Neural cell (in vitro differentiated cells): ENCODE measurements around the gene TXNDC2. TPM values are rescaled to one million over a fixed set of nuclear protein-coding genes. Genes with fewer than 3 reads are reported as not detected.

Experiments
- H2AFZ ChIP-seq: fragments of 200-600, 300-800 bp; sonication (generic), shearing (Covaris generic); 2 replicates; pipeline ENCODE4 v1.6.0; 2014; ENCODE audit warnings: low read depth, mild to moderate bottlenecking, antibody characterized with exemption, low read length, moderate library complexity
- H3F3A ChIP-seq: fragments of 200-600 bp; shearing (Covaris generic); 2 replicates; pipeline ENCODE4 v1.6.1; 2016; ENCODE audit warnings: mild to moderate bottlenecking, moderate library complexity, mixed read lengths, antibody characterized with exemption, low read length; ENCODE audit not compliant: insufficient read depth, poor library complexity, severe bottlenecking
- H3K27ac ChIP-seq: fragments of 200-600, 300-800 bp; sonication (generic), shearing (Covaris generic); 2 replicates; pipeline ENCODE4 v1.5.1; 2014; ENCODE audit warnings: mild to moderate bottlenecking, low read length, moderate library complexity
- H3K27me3 ChIP-seq: fragments of 300-800, 200-600 bp; sonication (generic), shearing (Covaris generic); 2 replicates; pipeline ENCODE4 v1.6.0; 2014; ENCODE audit warnings: mild to moderate bottlenecking, low read depth, low read length, moderate library complexity; ENCODE audit not compliant: insufficient read depth
- H3K36me3 ChIP-seq: fragments of 300-800, 200-600 bp; sonication (generic), shearing (Covaris generic); 2 replicates; pipeline ENCODE4 v1.5.1; 2014; ENCODE audit warnings: mild to moderate bottlenecking, antibody characterized with exemption, low read length, moderate library complexity; ENCODE audit not compliant: insufficient read depth
- H3K4me2 ChIP-seq: fragments of 300-800, 200-600 bp; sonication (generic), shearing (Covaris generic); 2 replicates; pipeline ENCODE4 v1.6.0; 2014; ENCODE audit warnings: mild to moderate bottlenecking, low read length
- H3K4me3 ChIP-seq: fragments of 300-800, 200-600 bp; sonication (generic), shearing (Covaris generic); 2 replicates; pipeline ENCODE4 v1.5.1; 2014; ENCODE audit warnings: mild to moderate bottlenecking, low read length, moderate library complexity
- H3K79me2 ChIP-seq: fragments of 200-600 bp; shearing (Covaris generic); replicated peaks from 2 replicates; pipeline ENCODE4 v1.6.0; 2014; ENCODE audit warnings: mild to moderate bottlenecking, low read length, moderate library complexity; ENCODE audit not compliant: insufficient read depth
- H3K9ac ChIP-seq: fragments of 300-800, 200-600 bp; sonication (generic), shearing (Covaris generic); 2 replicates; pipeline ENCODE4 v1.6.1; 2016; ENCODE audit warnings: mild to moderate bottlenecking, low read length, mixed read lengths
- H3K9me2 ChIP-seq: fragments of 200-600 bp; shearing (Covaris generic); 2 replicates; pipeline ENCODE4 v1.6.1; 2016; ENCODE audit warnings: mild to moderate bottlenecking, low read length, mixed read lengths; ENCODE audit not compliant: insufficient read depth
- H3K9me3 ChIP-seq: fragments of 200-600, 300-800 bp; sonication (generic), shearing (Covaris generic); 2 replicates; pipeline ENCODE4 v1.6.1; 2016; ENCODE audit warnings: mild to moderate bottlenecking, mixed run types, low read length, moderate library complexity, mixed read lengths
- H4K20me1 ChIP-seq: fragments of 200-600 bp; shearing (Covaris generic); 2 replicates; pipeline ENCODE4 v1.6.1; 2016; ENCODE audit warnings: mild to moderate bottlenecking, mixed run types; ENCODE audit not compliant: insufficient read depth
- CTCF ChIP-seq: fragments of 450-650 bp; IDR thresholded peaks from 2 replicates; pipeline ENCODE4 v1.5.1; 2014; ENCODE audit warnings: antibody characterized with exemption, mild to moderate bottlenecking, moderate library complexity; ENCODE audit not compliant: poor library complexity, severe bottlenecking
- EP300 ChIP-seq: fragments of 450-650 bp; conservative IDR thresholded peaks from 2 replicates; pipeline ENCODE4 v1.6.1; 2014; ENCODE audit warnings: antibody characterized with exemption, mild to moderate bottlenecking, moderate library complexity; ENCODE audit not compliant: poor library complexity, severe bottlenecking
- EZH2 ChIP-seq: fragments of 200-600, 300-800 bp; shearing (Covaris generic), sonication (generic); IDR thresholded peaks from 2 replicates; pipeline ENCODE4 v1.6.1; 2014; ENCODE audit warnings: antibody characterized with exemption, low read length, borderline replicate concordance, mild to moderate bottlenecking; ENCODE audit not compliant: insufficient read depth, poor library complexity, severe bottlenecking
- MXI1 ChIP-seq: fragments of 450-650 bp; conservative IDR thresholded peaks from 2 replicates; pipeline ENCODE4 v1.6.1; 2014; ENCODE audit warnings: antibody characterized with exemption, mild to moderate bottlenecking; ENCODE audit not compliant: poor library complexity, severe bottlenecking
- POLR2AphosphoS5 ChIP-seq: IDR thresholded peaks from 2 replicates; pipeline ENCODE4 v1.6.1; 2012
- RAD21 ChIP-seq: fragments of 450-650 bp; conservative IDR thresholded peaks from 2 replicates; pipeline ENCODE4 v1.6.1; 2014; ENCODE audit warnings: antibody characterized with exemption, mild to moderate bottlenecking, moderate library complexity
- REST ChIP-seq: IDR thresholded peaks from 2 replicates; pipeline ENCODE4 v1.6.1; 2012; ENCODE audit warnings: borderline replicate concordance
- SMC3 ChIP-seq: fragments of 450-650 bp; conservative IDR thresholded peaks from 2 replicates; pipeline ENCODE4 v1.6.1; 2014; ENCODE audit warnings: antibody characterized with exemption, mild to moderate bottlenecking, moderate library complexity; ENCODE audit not compliant: poor library complexity
- TAF1 ChIP-seq: IDR thresholded peaks from 2 replicates; pipeline ENCODE4 v1.6.1; 2012; ENCODE audit warnings: low read depth
- polyA plus RNA-seq: library from polyadenylated mRNA; depleted of rRNA; stranded (reverse); fragments of >200 nt; gene quantifications from 2 replicates; pipeline ENCODE4 v1.2.3, GENCODE V29; 2014

TXNDC2 gene
- polyA plus RNA-seq, 1 donor from 2014 or later, result 0.41 TPM

- no peak overlapping the region for H3K27ac ChIP-seq
- H3F3A ChIP-seq, result no peaks in the 10 kb centered on the region
- H3K9ac ChIP-seq, result no peak overlapping the region
- H3K79me2 ChIP-seq, result no peaks in the 10 kb centered on the region
- H4K20me1 ChIP-seq, result no peaks in the 10 kb centered on the region
- H3K27me3 ChIP-seq, result no peaks in the 10 kb centered on the region
- no peaks in the 10 kb centered on the region for H3K36me3 ChIP-seq
- TF ChIP-seq REST, result no peak
- TF ChIP-seq RAD21, result no peak
- no peak for TF ChIP-seq TAF1
- no peak for TF ChIP-seq MXI1
- no peak for TF ChIP-seq CTCF
- no peak for TF ChIP-seq POLR2AphosphoS5
- no peak for TF ChIP-seq SMC3
- TF ChIP-seq EZH2, result no peak
- no peak for TF ChIP-seq EP300
- H3K9me2 ChIP-seq, result no peaks in the 10 kb centered on the region
- H3K4me3 ChIP-seq, result no peak overlapping the region
- no peak overlapping the region for H2AFZ ChIP-seq
- no peaks in the 10 kb centered on the region for H3K9me3 ChIP-seq
- H3K4me2 ChIP-seq, result no peak overlapping the region
Observed at GRCh38 chr18:9907867-9908266, 22.1 kb downstream of the TXNDC2 start.

GRCh38 chr18:9910071-9910470 is 24.3 kb downstream of the TXNDC2 start:
- H3K9me3 ChIP-seq, result no peaks in the 10 kb centered on the region
- no peak overlapping the region for H3K9ac ChIP-seq
- H3K9me2 ChIP-seq, result no peaks in the 10 kb centered on the region
- peaks cover 3% of the 10 kb centered on the region for H3K79me2 ChIP-seq
- H4K20me1 ChIP-seq, result peaks cover 4% of the 10 kb centered on the region
- H2AFZ ChIP-seq, result no peak overlapping the region
- no peaks in the 10 kb centered on the region for H3K27me3 ChIP-seq
- no peaks in the 10 kb centered on the region for H3F3A ChIP-seq
- H3K27ac ChIP-seq, result no peak overlapping the region
- H3K4me3 ChIP-seq, result no peak overlapping the region
- H3K36me3 ChIP-seq, result no peaks in the 10 kb centered on the region
- no peak overlapping the region for H3K4me2 ChIP-seq
- TF ChIP-seq POLR2AphosphoS5 (no peak), EZH2 (no peak), SMC3 (no peak), REST (no peak), TAF1 (no peak), EP300 (no peak), CTCF (no peak), MXI1 (no peak), RAD21 (no peak)
